Stimulated activated naive CD8-positive, alpha-beta T cell treated with anti-CD3 and anti-CD28 coated beads, Interleukin-15, Interleukin-2, amounts not matched to agents 100 U/mL and 50 U/mL, for 24 hours (primary cell): ENCODE results near the gene TLL2.

Experiments
- ATAC-seq: fragments of 150-1000 bp; cut with Tn5 transposase; one replicate; pipeline ENCODE4 v1.10.0; 2021
- DNase-seq: peaks from one replicate; pipeline ENCODE4 v3.0.0; 2021

TLL2 gene

DNA sequence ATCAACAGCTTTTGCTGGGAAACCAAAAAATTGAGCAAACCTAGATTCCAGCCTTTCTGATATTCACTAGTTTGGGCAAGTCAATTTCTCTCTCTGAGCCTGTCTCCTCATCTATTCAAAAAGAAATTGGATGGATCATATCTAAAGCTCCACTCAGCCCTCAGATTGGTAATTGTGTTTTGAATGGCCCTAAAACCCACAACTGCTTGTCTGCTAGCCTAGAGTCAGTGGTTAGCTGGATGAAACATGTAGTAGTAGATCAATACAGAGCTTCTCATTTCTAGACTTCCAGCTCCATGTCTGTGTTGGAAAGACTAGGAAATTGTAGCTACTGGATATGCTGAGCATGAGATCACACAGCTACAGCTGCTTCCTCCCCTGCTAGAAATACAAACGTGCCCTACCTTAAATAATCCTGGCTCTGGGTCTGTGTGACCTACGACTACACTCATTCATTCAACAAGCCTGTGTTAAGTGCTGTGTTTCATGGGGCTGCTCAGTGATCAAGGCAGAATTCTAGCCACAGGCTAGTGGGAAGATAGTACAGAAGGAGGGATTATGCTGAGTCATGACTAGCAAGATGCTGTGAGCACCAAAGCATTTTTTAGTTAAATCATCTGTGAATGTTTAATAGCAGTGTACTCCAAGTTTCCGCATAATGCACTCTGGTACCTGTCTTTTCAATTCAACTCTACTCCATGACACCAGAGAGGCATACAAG is 193.8 kb downstream of the TLL2 start:
- DNase-seq (no peak), ATAC-seq (no peak)

- no peak for ATAC-seq
- no peak for DNase-seq
Measured at GRCh38 chr10:96317067-96317833, 196.5 kb downstream of the TLL2 start.
